Renal cortex interstitium (tissue), 11 donors: ENCODE measurements around the gene CPLANE2. TPM values are rescaled to one million over a fixed set of nuclear protein-coding genes. Genes with fewer than 3 reads are reported as not detected.

ENCODE experiments used
- DNase-seq, 11 donors: peaks; one replicate each; pipeline ENCODE4 v3.0.0-alpha.2; 2013; ENCODE audit warnings: low read depth in 9 of 11, low spot score in 4 of 11; ENCODE audit errors: extremely low read depth in 1 of 11
- polyA plus RNA-seq, 3 donors: library from polyadenylated mRNA; unstranded; fragments of 120-200 nt; gene quantifications; one replicate each; pipeline ENCODE4 v1.2.1, GENCODE V29; 2013; ENCODE audit not compliant: insufficient read length in 3 of 3

The CPLANE2 gene
- polyA plus RNA-seq, 3 donors, result 3.2 to 6.1 (median 5.9) TPM

DNA sequence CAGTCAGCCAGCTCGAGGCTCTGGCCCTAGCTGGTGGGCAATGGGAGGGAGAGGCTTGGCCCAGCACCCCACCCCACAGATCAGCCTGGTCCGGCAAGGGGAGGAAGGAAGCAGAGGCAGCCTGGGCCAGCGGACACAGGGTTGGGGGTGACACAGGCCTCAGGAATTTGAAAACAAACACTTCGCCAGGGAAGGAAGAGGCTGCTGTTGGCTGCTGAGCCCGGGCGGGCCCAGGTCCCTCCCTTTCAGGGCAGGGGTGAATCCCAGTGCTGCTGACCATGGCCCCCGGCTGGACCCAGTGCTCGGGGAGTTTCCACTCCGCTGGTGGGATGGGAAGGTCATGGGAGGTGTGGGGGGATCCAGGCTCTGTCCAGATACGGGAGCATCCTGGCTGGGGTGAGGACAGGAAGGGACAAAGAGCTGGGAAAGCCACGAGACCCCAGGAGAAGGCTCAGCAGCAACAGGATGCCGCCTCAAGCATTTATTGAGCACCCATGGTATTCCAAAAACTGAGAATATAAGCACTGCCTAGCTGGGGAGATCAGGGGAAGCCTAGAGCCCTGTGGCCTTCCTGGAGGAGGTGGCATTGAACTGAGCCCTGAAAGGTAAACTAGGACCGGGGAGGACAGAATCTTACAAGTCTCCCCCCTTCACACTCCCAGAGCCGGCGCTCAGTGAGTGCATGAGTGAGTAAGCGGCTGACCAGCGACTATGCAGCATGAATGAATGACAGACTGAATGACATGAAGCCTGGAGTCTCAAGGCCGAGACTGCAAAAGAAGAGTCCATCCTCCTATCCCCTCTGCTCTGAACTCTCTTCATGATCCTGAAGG lies 54.9 kb downstream of the CPLANE2 start:
- peak in 4 of 11 donors; percentile 75 to 83 (median 80) for DNase-seq

Other genes with a start within 250 kb of the CPLANE2 start
- gene SRARP, start 232.9 kb downstream of the CPLANE2 start, polyA plus RNA-seq, result under 1 TPM; 0.11 to 0.20 (median 0.17) TPM
- gene HSPB7, start 219.1 kb downstream of the CPLANE2 start, polyA plus RNA-seq, result 1 to 10 TPM; 3.6 to 7.3 (median 3.6) TPM
- gene CLCNKA, start 215.1 kb downstream of the CPLANE2 start, polyA plus RNA-seq, result 10 to 100 TPM; 13.0 to 29.5 (median 13.5) TPM
- gene CLCNKB, start 193.4 kb downstream of the CPLANE2 start, polyA plus RNA-seq, result 10 to 100 TPM; 38.5 to 59.9 (median 40.3) TPM
- gene FAM131C, start 163.5 kb downstream of the CPLANE2 start, polyA plus RNA-seq, result 1 to 10 TPM; 1.9 to 2.7 (median 1.9) TPM
- 10 to 100 TPM; 15.4 to 20.8 (median 17.9) TPM for gene EPHA2, start 81.1 kb downstream of the CPLANE2 start, polyA plus RNA-seq
- 10 to 100 TPM; 16.7 to 22.2 (median 21.1) TPM for gene ARHGEF19, start 24.5 kb downstream of the CPLANE2 start, polyA plus RNA-seq
- 10 to 100 TPM; 18.3 to 22.1 (median 21.5) TPM for gene FBXO42, start 115.3 kb upstream of the CPLANE2 start, polyA plus RNA-seq
- 100 to 1,000 TPM; 101 to 122 (median 102) TPM for gene SZRD1, start 130.1 kb upstream of the CPLANE2 start, polyA plus RNA-seq
- under 1 TPM in 2 of 3 donors, not detected in 1; 0.24 to 0.26 TPM for gene SPATA21, start 200.2 kb upstream of the CPLANE2 start, polyA plus RNA-seq
- 10 to 100 TPM; 63.4 to 65.7 (median 64.0) TPM for gene NECAP2, start 203.5 kb upstream of the CPLANE2 start, polyA plus RNA-seq